HG03139 (cell line): ENCODE results near the gene TMCC1.
"Not testable (repeated sequence)": the region's sequence is repeated elsewhere in the genome, so short reads cannot be mapped to it uniquely, and the experiment has no call there.

Experiments used
- ATAC-seq: cut with Tn5 transposase; IDR thresholded peaks from one replicate; pipeline ENCODE4 v1.9.1; 2021; ENCODE audit not compliant: unreplicated experiment

TMCC1 gene

GRCh38 chr3:129655291-129655700, 238.2 kb downstream of the TMCC1 start:
- ATAC-seq: no peak

DNA sequence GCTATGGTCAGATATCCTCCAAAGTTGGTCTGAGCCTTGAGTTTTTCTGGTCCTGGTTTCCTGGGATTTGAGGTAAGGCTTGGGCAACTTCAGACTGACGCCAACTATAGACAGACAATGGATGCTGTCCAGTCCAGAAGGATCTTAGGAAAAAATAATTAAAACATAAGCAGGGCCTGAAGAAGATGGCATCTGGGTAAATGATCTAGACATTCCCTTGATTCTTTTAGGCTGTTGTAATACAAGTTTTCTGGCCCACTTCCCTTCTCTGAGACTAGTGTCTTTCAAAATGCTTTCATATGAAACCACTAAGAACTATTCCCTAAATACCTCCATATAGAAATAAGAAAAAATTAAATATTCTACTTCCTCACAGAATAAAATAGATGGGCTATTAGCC, 239.4 kb downstream of the TMCC1 start:
- ATAC-seq: no peak

GRCh38 chr3:129653019-129653418, 240.5 kb downstream of the TMCC1 start:
- no peak for ATAC-seq

DNA sequence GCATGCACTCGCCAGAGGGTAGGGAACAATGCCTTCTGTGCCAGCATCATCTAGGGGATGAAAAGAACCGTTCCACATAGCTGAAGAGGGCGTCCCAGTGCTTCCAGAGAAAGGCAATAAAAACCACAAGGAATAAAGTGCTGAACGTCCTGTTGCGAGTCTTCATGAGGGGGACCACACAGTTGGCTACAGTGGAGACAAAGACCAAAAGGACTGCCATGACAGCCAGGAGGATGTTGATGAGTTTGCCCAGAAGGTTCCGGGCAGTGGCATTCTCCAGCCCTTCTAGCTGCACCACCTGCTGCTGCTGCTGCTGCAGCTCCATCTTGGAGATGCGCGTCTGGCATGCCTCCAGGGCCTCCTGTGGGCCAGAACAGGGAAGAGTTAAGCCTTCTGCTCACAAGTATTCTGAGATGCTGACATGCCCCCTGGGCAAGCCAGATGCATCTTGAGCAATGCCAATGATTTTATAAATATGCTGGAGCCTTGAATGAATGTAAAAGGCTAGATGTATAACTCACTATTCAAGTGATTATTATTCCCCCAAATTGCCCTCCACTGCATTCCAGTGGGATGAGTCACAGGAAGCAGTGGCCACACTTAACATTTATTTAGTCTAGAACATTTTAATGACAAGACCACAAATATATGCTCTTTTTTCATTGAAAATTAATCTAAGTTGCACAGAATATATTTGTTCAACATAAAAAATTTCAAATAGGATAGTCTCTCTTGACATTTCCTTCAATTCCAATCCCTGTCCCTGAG, 241.9 kb downstream of the TMCC1 start:
- ATAC-seq: no peak

DNA sequence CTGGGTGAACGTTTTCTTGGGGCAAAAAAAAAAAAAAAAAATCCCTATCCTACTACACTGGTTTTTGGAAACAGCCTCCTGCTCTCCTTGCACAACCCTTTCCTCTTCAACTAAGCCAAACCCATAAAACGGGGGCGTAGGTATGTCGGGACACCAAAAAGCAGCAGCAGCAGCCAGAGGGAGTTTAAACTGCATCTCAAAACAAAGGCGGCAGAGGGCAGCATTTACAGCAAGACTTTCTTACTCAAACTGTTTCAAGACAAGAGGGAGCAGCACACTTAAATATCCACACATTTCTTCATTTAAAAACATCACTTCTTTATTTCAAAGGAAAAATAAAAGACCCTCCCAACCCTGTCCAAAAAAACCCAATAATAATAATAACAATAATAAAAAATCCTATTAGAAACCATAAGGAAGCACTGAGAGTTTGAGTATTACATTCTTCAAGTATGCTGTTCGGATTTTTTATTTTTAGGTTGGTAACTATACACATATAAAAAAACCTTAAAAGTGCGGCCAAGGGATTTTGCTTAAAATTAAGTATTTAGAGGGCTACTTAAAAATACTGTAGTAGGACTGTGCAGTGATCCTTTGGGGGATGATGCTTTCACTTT, 243.1 kb downstream of the TMCC1 start:
- no peak for ATAC-seq

DNA sequence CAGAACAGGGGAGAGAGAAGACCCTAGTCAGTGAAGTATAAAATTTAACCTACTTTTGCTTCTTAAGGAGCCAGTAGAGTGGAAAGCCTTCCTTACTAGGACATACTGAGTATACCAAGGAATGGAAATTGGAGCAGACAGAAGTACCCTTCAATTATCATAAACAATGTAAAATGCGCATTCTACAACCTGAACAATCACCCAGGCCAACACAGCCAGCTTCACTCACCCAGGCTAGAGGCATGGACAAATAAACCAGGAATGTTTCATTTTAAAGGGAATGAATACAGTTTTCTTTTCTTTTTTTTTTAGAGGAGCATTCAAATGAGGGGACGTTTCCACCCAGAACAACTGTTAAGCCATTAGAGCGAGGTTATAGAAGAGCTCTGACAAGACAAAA, 245.1 kb downstream of the TMCC1 start:
- no peak for ATAC-seq

DNA sequence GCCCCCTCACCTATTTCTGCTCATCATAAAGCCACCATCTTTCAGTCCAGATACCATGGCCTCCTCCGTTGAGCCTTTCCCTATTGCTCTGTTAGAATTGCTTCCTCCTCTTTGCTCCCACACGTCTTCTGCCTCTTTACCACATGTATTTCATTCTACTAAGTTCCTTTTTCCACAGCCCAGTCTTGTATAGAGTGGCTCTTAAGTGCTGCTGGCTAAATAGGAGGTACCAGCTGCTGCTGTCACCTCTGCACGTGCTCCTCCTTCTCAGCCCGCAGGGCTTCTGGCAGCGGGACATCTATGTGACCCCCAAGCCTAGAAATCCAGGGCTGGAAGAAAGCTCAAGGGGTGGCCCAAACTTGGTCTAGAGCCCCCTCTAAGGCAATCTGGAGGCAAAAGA, 248.2 kb downstream of the TMCC1 start:
- ATAC-seq: no peak

DNA sequence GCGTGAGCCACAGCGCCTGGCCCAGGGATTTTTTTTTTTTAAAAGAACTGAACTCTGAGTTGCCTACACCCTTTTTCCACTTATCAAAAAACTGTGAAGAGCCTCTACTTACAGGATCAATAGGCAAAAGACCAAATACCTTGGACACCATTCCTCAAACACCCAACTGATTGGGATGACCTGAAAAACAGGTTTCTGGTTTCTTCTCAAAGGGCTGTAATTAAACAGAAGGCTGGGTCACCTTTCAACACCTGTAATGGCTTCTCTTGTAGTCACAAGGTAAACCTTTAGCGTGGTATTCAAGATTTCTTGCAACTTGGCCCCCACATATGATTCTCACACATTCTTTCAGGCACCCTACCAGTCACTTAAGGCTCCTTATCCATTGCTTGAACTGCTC, 248.7 kb downstream of the TMCC1 start:
- no peak for ATAC-seq

GRCh38 chr3:129641567-129642260, 251.8 kb downstream of the TMCC1 start:
- ATAC-seq: not testable (repeated sequence)

- ATAC-seq: not testable (repeated sequence)
Observed at GRCh38 chr3:129640985-129641384, 252.5 kb downstream of the TMCC1 start.

DNA sequence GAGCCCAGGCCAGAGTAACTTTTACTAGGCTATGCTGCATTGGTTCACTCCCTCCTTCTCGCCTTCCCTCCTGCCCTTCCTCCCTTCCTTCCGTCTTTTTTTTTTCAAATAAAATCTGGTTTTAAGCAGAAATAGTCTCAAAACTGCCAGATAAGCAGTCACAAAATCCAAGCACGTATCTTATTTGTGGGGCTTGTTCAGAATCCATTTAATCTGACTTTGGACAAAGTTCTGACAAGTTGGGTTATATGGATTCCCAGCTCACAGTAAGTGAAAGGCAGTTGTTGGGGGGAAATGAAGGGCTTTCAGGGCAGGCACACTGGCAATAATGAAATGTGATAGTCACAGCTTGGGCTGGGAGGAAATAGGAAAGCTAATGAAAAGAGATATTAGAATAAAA, 255.0 kb downstream of the TMCC1 start:
- no peak for ATAC-seq

DNA sequence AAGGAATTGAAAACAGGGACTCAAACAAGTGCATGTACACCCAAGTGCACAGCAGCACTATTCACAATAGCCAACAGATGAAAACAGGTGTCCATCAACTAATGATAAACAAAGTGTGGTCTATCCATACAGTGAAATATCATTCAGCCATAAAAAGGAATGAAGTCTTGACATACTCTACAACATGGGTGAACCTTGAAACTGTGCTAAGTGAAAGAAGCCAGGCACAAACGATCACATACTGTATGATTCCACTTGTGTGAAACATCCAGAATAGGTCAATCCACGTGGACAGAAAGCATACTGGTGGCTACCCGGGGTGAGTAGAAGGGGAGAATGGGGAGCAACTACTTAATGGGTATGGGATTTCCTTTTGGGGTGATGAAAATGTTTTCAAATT, 257.4 kb downstream of the TMCC1 start:
- ATAC-seq: no peak

DNA sequence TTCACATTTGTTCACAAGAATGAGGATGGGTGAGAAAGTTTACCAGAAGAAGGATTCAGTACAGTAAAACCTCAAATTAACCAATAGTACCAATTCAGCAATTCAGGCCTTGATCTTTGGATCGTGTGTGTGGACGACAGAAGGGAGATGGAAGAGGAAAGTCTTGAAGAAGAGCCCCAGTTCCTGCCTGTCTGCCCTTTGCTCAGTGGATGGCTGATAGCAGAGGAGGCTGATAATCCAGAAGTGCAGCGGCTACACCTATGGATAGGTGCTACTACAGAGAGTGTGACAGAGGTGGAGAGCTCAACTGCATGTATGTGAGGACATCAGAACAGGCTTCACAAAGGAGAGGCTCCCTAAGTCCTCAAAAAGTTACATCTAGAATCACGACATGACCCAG, 257.9 kb downstream of the TMCC1 start:
- ATAC-seq: no peak

- no peak for ATAC-seq
Observed at GRCh38 chr3:129633751-129634481, 259.6 kb downstream of the TMCC1 start.

DNA sequence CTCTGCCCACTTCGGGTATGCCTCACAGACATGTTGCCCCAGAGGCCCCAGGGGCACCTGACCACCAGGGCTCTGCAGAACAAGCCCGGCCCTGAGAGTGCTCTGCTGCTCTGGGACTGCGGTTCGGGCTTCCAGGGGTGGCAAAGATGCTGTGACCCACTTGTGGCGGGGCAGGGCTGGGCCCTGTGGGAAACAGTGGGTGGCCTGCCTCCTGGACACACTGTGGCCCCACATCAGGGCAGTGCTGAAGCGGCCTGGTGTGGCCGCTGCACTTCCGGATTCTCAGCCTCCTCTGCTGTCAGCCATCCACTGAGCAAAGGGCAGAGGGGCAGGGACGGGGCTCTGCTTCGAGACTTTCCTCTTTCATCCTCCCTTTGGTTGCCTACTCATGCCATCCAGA, 260.5 kb downstream of the TMCC1 start:
- ATAC-seq: no peak

- no peak for ATAC-seq
Observed at GRCh38 chr3:129632556-129632955, 261.0 kb downstream of the TMCC1 start.

DNA sequence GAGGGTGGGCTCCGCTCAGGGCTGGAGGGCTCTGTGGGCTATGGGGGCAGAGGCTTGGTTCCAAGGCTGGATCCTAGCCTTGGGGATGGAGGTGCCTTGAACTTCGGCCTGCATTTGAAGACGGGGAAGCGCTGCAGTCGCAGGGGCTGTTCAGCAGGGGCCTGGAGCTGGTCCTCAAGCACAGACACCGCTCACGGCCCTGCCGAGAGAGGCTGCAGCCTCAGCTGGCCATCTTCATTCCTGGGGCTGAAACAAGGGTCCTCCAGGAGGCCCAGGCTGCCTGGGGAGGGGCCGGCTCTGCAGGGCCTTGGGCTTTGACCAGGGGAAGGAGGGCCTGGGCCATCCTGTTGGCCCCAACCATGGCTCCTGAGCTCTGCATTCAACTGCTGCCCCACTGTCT, 261.5 kb downstream of the TMCC1 start:
- ATAC-seq: no peak

GRCh38 chr3:129629011-129629410, 264.5 kb downstream of the TMCC1 start:
- no peak for ATAC-seq

- no peak for ATAC-seq
Observed at GRCh38 chr3:129628169-129628522, 265.4 kb downstream of the TMCC1 start.

DNA sequence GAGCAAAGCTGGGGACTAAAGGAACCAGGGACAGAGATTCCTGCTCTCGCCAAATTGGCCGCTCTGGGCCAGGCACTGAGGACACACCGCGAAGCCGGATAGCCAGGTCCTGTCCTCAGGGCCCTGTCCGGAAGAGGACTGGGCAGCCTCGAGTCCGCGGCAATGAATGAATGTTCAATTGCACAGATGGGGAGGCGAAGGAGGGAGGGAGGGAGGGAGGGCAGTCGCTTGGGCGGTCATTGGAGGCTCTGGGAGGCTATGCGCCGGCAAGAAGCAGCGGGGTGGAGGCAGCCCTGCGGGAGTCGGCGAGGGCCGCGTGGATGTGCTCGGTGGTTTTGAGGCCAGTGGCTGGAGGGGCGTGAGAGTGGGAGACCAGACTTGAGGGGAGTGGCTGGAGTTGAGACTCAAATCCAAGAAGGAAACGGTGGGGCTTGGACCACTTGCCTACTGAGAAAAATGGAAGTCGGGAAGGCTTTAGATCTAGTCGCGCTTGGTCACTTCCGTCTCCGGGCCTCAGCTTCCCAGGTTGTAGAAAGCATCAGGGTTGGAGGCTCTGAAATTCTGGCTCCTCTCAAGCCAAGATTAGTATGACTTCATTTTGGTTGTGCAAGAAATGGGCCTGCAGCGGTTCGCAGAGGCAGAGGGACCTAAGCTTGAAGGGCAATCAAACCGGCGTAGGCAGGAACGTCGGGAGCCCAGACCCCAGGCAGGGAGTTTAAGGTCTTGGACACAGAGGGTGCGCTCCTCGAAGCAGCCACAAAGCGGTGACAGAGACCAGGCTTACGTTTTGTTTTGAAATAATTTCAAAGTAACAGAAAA, 266.0 kb downstream of the TMCC1 start:
- ATAC-seq: peak; percentile 48
